ENCODE results near the gene DOCK6.

DOCK6 gene

GRCh38 chr19:11243798-11244169 is 18.5 kb downstream of the DOCK6 start:
- no peak for DNase-seq

GRCh38 chr19:11242864-11243797 is 19.2 kb downstream of the DOCK6 start:
- peak; percentile 85 for DNase-seq

GRCh38 chr19:11242025-11242424 is 20.3 kb downstream of the DOCK6 start:
- DNase-seq: no peak

GRCh38 chr19:11240008-11240444 is 22.3 kb downstream of the DOCK6 start:
- DNase-seq: no peak

GRCh38 chr19:11239377-11240000 is 22.8 kb downstream of the DOCK6 start, which contains the start of gene ANGPTL8:
ANGPTL8 (plus strand) TSS chr19:11239619; CDS start chr19:11239638, 19 bp downstream.
- no peak for DNase-seq

GRCh38 chr19:11238781-11239376 is 23.4 kb downstream of the DOCK6 start:
- DNase-seq: no peak

GRCh38 chr19:11238041-11238440 is 24.3 kb downstream of the DOCK6 start:
- no peak for DNase-seq

GRCh38 chr19:11237321-11237720 is 25.0 kb downstream of the DOCK6 start:
- DNase-seq: no peak

- DNase-seq: no peak
Measured at GRCh38 chr19:11236324-11237301, 25.7 kb downstream of the DOCK6 start.

- DNase-seq: no peak
Measured at GRCh38 chr19:11234486-11235075, 27.7 kb downstream of the DOCK6 start.

- no peak for DNase-seq
Measured at GRCh38 chr19:11233073-11233472, 29.3 kb downstream of the DOCK6 start.

GRCh38 chr19:11232555-11232954 is 29.8 kb downstream of the DOCK6 start:
- DNase-seq: no peak

GRCh38 chr19:11230621-11231386 is 31.5 kb downstream of the DOCK6 start:
- DNase-seq: no peak

- peak; percentile 58 for DNase-seq
Measured at GRCh38 chr19:11227195-11227886, 35.0 kb downstream of the DOCK6 start.

- no peak for DNase-seq
Measured at GRCh38 chr19:11226716-11227166, 35.6 kb downstream of the DOCK6 start.

GRCh38 chr19:11225815-11226214 is 36.5 kb downstream of the DOCK6 start:
- DNase-seq: no peak

- no peak for DNase-seq
Measured at GRCh38 chr19:11225172-11225571, 37.2 kb downstream of the DOCK6 start.

- DNase-seq: no peak
Measured at GRCh38 chr19:11224429-11224828, 37.9 kb downstream of the DOCK6 start.

- no peak for DNase-seq
Measured at GRCh38 chr19:11223200-11223599, 39.1 kb downstream of the DOCK6 start.

- DNase-seq: no peak
Measured at GRCh38 chr19:11221082-11221598, 41.2 kb downstream of the DOCK6 start.

Measured in NCI-H69 (cell line).